Measurements from ENCODE around the gene ATP6V0E2.

DNA sequence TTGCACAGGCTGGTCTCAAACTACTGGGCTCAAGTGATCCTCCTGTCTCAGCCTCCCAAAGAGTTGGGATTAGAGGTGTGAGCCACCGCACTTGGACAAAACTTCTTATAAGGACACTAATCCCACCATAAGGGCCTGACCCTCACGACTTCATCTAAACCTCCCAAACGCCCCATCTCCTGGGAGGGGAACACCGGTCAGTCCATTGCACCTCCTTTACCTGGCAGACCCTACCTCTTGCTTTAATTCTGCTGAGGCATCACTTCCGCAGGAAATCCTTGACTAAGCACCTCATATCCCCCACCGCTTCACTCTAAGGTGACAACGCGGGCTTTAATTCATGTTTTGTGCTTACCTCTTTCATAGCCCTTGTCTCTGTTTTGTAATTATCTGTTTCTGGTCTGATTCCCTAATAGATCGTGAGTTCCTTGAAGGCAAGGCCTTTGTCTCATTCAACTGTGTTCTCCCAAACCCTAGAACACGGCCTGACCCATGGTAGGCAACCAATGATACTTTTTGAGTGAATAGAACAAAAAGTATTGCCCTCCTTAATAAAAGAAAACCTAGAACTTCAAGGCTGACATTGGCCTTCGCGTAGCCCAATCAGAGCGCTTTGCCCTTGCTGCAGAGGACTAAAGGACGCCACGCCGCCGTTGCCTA lies 36.1 kb upstream of the ATP6V0E2 start:
- TF ChIP-seq CTCF (IDR thresholded peaks at IDR 0.05; ENCODE audit: insufficient read depth, low read length): no peak
- TF ChIP-seq SPI1 (IDR thresholded peaks at IDR 0.05; ENCODE audit: borderline replicate concordance, low read depth): no peak
- TF ChIP-seq GABPA (IDR thresholded peaks at IDR 0.05; ENCODE audit: low read depth): no peak

Measured in HL-60 (cell line).